Endothelial cell of umbilical vein (primary cell): ENCODE data around the gene SYNDIG1. TPM values are rescaled to one million over a fixed set of nuclear protein-coding genes. Genes with fewer than 3 reads are reported as not detected.

ENCODE experiments used
- BruUV-seq: library from RNA; stranded (reverse); fragments of 400-500 nt; replicated peaks from 2 replicates; lab custom pipeline; 2021; lab: Mats Ljungman, UMichigan
- CTCF ChIA-PET: fragments of 300-600, 350-600 bp; sonication (Branson Sonifier 250); formaldehyde crosslinking; loops from one replicate; lab custom pipeline; 2021; ENCODE audit warnings: antibody characterized with exemption, inconsistent platforms; lab: Charles Lee
- POLR2A ChIA-PET: fragments of 300-600, 350-600 bp; sonication (Branson Sonifier 250); formaldehyde crosslinking; loops from one replicate; lab custom pipeline; 2021; ENCODE audit warnings: antibody characterized with exemption, inconsistent platforms; lab: Charles Lee
- DNase-seq: peaks from one replicate; pipeline ENCODE4 v3.0.0-alpha.2; 2011; ENCODE audit warnings: low read depth, low spot score
- FAIRE-seq: peaks from 2 replicates; lab custom pipeline; 2011; peaks lifted over from hg19 to GRCh38; lab: Jason Lieb, UNC
- H2AFZ ChIP-seq: 2 replicates; pipeline ENCODE4 v1.6.0; 2012; ENCODE audit warnings: low read depth, low read length, control low read depth, inconsistent platforms
- H3K27ac ChIP-seq: 2 replicates; pipeline ENCODE4 v1.5.1; 2011; ENCODE audit warnings: low read depth, mild to moderate bottlenecking, control low read depth, low read length, moderate library complexity; ENCODE audit not compliant: insufficient read depth
- H3K27me3 ChIP-seq, 2 experiments: 2 replicates each; pipeline versions ENCODE4 v1.6.0 to v1.6.1; 2011; ENCODE audit warnings: low read length in 2 of 2, mixed read lengths in 1 of 2; ENCODE audit not compliant: control insufficient read depth in 2 of 2, insufficient read depth in 2 of 2
- H3K36me3 ChIP-seq, 2 experiments: 2 replicates in 1 of 2; 3 replicates in 1 of 2; pipeline ENCODE4 v1.5.1; 2011; ENCODE audit warnings: low read length in 2 of 2, mild to moderate bottlenecking in 1 of 2, moderate library complexity in 1 of 2; ENCODE audit not compliant: control insufficient read depth in 2 of 2, insufficient read depth in 2 of 2; ENCODE audit errors: extremely low read depth in 1 of 2
- H3K4me1 ChIP-seq: 3 replicates; pipeline ENCODE4 v1.5.1; 2011; ENCODE audit warnings: mild to moderate bottlenecking, low read length; ENCODE audit not compliant: control insufficient read depth, insufficient read depth; ENCODE audit errors: extremely low read depth
- H3K4me2 ChIP-seq: 2 replicates; pipeline ENCODE4 v1.6.1; 2011; ENCODE audit warnings: low read length, control low read depth, mixed read lengths; ENCODE audit not compliant: insufficient read depth
- H3K4me3 ChIP-seq, 3 experiments: fragments of 200-600 bp in 1 of 3; sonication (generic), shearing (Covaris generic) in 1 of 3; replicated peaks in 1 of 3; 2 replicates each; pipeline ENCODE4 v1.5.1; 2011 to 2016; ENCODE audit warnings: control low read depth in 3 of 3, low read length in 3 of 3, mild to moderate bottlenecking in 2 of 3, inconsistent platforms in 1 of 3, low read depth in 1 of 3, moderate library complexity in 1 of 3; ENCODE audit not compliant: insufficient read depth in 1 of 3
- H3K79me2 ChIP-seq: 2 replicates; pipeline ENCODE4 v1.6.0; 2012; ENCODE audit warnings: low read length, inconsistent platforms; ENCODE audit not compliant: control insufficient read depth, insufficient read depth
- H3K9ac ChIP-seq: replicated peaks from 2 replicates; pipeline ENCODE3; 2011; ENCODE audit warnings: low read length, control low read depth; ENCODE audit not compliant: insufficient read depth; ENCODE audit errors: extremely low read depth
- H3K9me1 ChIP-seq: replicated peaks from 3 replicates; pipeline ENCODE4 v1.6.0; 2011; ENCODE audit warnings: mild to moderate bottlenecking, low read length; ENCODE audit not compliant: control insufficient read depth, insufficient read depth; ENCODE audit errors: extremely low read depth
- H3K9me3 ChIP-seq: replicated peaks from 2 replicates; pipeline ENCODE4 v1.5.1; 2012; ENCODE audit warnings: low read length, inconsistent platforms; ENCODE audit not compliant: control insufficient read depth, insufficient read depth
- H4K20me1 ChIP-seq: replicated peaks from 2 replicates; pipeline ENCODE3; 2011; ENCODE audit warnings: mild to moderate bottlenecking, low read length; ENCODE audit not compliant: control insufficient read depth, insufficient read depth; ENCODE audit errors: extremely low read depth
- CTCF ChIP-seq, 2 donors: IDR thresholded peaks; 1 replicate in 1 of 2; 2 replicates in 1 of 2; pipeline ENCODE4 v1.5.1; 2011; ENCODE audit warnings: low read length in 2 of 2, mild to moderate bottlenecking in 2 of 2, moderate library complexity in 2 of 2, control low read depth in 1 of 2, inconsistent platforms in 1 of 2, low read depth in 1 of 2; ENCODE audit not compliant: insufficient read depth in 1 of 2; ENCODE audit errors: extremely low read depth in 1 of 2
- EZH2 ChIP-seq: IDR thresholded peaks from 2 replicates; pipeline ENCODE4 v1.6.1; 2012; ENCODE audit warnings: borderline replicate concordance, low read depth, mild to moderate bottlenecking, moderate library complexity, low read length, inconsistent platforms; ENCODE audit not compliant: severe bottlenecking
- FOS ChIP-seq: IDR thresholded peaks from 2 replicates; pipeline ENCODE4 v1.6.1; 2011; ENCODE audit warnings: mild to moderate bottlenecking, low read length, moderate library complexity, borderline replicate concordance; ENCODE audit not compliant: insufficient read depth
- GATA2 ChIP-seq: IDR thresholded peaks from 2 replicates; pipeline ENCODE4 v1.7.0; 2011; ENCODE audit warnings: low read depth, mild to moderate bottlenecking, moderate library complexity, mixed read lengths, low read length; ENCODE audit not compliant: insufficient read length, insufficient read depth
- JUN ChIP-seq: IDR thresholded peaks from 2 replicates; pipeline ENCODE4 v1.6.1; 2011; ENCODE audit warnings: borderline replicate concordance, low read depth; ENCODE audit not compliant: insufficient read length, insufficient read depth
- MAX ChIP-seq: IDR thresholded peaks from 2 replicates; pipeline ENCODE4 v1.6.1; 2011; ENCODE audit not compliant: insufficient read depth, insufficient read length
- MYC ChIP-seq: IDR thresholded peaks from one replicate; pipeline ENCODE4 v1.6.1; 2011; ENCODE audit warnings: mild to moderate bottlenecking, low read depth, low read length
- POLR2A ChIP-seq: IDR thresholded peaks from 2 replicates; pipeline ENCODE4 v1.6.1; 2012; ENCODE audit warnings: low read depth, mild to moderate bottlenecking, control low read depth, low read length
- POLR2AphosphoS5 ChIP-seq: IDR thresholded peaks from 2 replicates; pipeline ENCODE4 v1.6.1; 2012; ENCODE audit warnings: low read depth, mild to moderate bottlenecking, control low read depth, low read length, moderate library complexity; ENCODE audit not compliant: insufficient read depth
- dilution Hi-C: fragments of 300-500 bp; cut with MboI; formaldehyde crosslinking; loops from one replicate; pipeline ENCODE4 v1.15.0; 2019; ENCODE audit warnings: low sequenced_read_pairs; ENCODE audit not compliant: extremely low pct_ligation_motif_present
- intact Hi-C: fragments of 100-400 bp; cut with micrococcal nuclease; formaldehyde crosslinking; loops from one replicate; pipeline ENCODE4 v1.10.0; 2022
- polyA plus RNA-seq, 4 experiments: library from polyadenylated mRNA; depleted of rRNA in 3 of 4; stranded (reverse) in 3 of 4; unstranded in 1 of 4; fragments of >200 nt; gene quantifications; 2 replicates each; pipeline versions ENCODE4 v1.2.1 to v1.2.3, GENCODE V29; 2011 to 2012; ENCODE audit warnings: missing spikeins in 1 of 4
- total RNA-seq: library from RNA; stranded (reverse); gene quantifications from 2 replicates; pipeline ENCODE4 v1.2.3, GENCODE V29; 2021

Gene SYNDIG1
- total and polyA plus RNA-seq, 2 donors (not counting 3 experiments of a cell fraction or from before 2014, with no cell fraction given), result not detected

GRCh38 chr20:24425523-24426135 is 43.8 kb upstream of the SYNDIG1 start:
- no peak overlapping the region for H2AFZ ChIP-seq
- BruUV-seq, result no TSS peak
- no peak overlapping the region for H3K4me2 ChIP-seq
- H3K27me3 ChIP-seq, result no peaks in the 10 kb centered on the region
- H3K9ac ChIP-seq, result no peak overlapping the region
- H3K27ac ChIP-seq, result no peak overlapping the region
- DNase-seq, result no peak
- no peaks in the 10 kb centered on the region for H3K9me3 ChIP-seq
- H4K20me1 ChIP-seq, result no peaks in the 10 kb centered on the region
- ChIA-PET POLR2A (no interaction called here), CTCF (no interaction called here)
- H3K4me1 ChIP-seq, result no peaks in the 10 kb centered on the region
- no peak overlapping the region for H3K4me3 ChIP-seq
- H3K79me2 ChIP-seq, result no peaks in the 10 kb centered on the region
- no peak for TF ChIP-seq MAX
- TF ChIP-seq CTCF (IDR thresholded peaks at IDR 0.05; ENCODE audit: extremely low read depth in 1 of 2, insufficient read depth in 1 of 2, low read depth in 1 of 2, low read length in 2 of 2), result no peak
- dilution Hi-C loops, result no loop called here
- no peaks in the 10 kb centered on the region for H3K9me1 ChIP-seq
- intact Hi-C loops, result no loop called here
- FAIRE-seq, result no peak
- no peaks in the 10 kb centered on the region for H3K36me3 ChIP-seq

GRCh38 chr20:24431279-24432045 is 38.0 kb upstream of the SYNDIG1 start:
- Histone ChIP-seq H3K9ac (no peak overlapping the region), H3K36me3 (no peaks in the 10 kb centered on the region), H3K79me2 (no peaks in the 10 kb centered on the region), H2AFZ (no peak overlapping the region), H4K20me1 (no peaks in the 10 kb centered on the region), H3K27ac (no peak overlapping the region), H3K4me1 (no peaks in the 10 kb centered on the region), H3K9me1 (peaks cover 2% of the 10 kb centered on the region), H3K4me3 (no peak overlapping the region), H3K4me2 (no peak overlapping the region), H3K9me3 (no peaks in the 10 kb centered on the region), H3K27me3 (no peaks in the 10 kb centered on the region)
- ChIA-PET POLR2A (no interaction called here), CTCF (no interaction called here)
- DNase-seq (no peak), FAIRE-seq (no peak)
- TF ChIP-seq POLR2AphosphoS5 (no peak), POLR2A (no peak), MAX (no peak), MYC (no peak), FOS (no peak), JUN (no peak), CTCF (IDR thresholded peaks at IDR 0.05; ENCODE audit: extremely low read depth in 1 of 2, insufficient read depth in 1 of 2, low read depth in 1 of 2, low read length in 2 of 2) (no peak), EZH2 (no peak), GATA2 (no peak)
- BruUV-seq, result no TSS peak
- dilution Hi-C loops, result no loop called here
- intact Hi-C loops, result no loop called here
